Pons (tissue), 1 donor: Measurements from ENCODE around the gene RARS2.
A peak's percentile ranks its signal among the peaks of the same experiment; 100 is the strongest.
"Not testable (repeated sequence)": the region's sequence is repeated elsewhere in the genome, so short reads cannot be mapped to it uniquely, and the experiment has no call there.

Experiments used
- DNase-seq: peaks from one replicate; pipeline ENCODE4 v3.0.0-alpha.2; 2016; ENCODE audit warnings: low spot score

RARS2 gene

GRCh38 chr6:87501809-87502572, 87.8 kb downstream of the RARS2 start:
- no peak for DNase-seq

GRCh38 chr6:87498048-87498447, 91.7 kb downstream of the RARS2 start:
- DNase-seq: no peak

DNA sequence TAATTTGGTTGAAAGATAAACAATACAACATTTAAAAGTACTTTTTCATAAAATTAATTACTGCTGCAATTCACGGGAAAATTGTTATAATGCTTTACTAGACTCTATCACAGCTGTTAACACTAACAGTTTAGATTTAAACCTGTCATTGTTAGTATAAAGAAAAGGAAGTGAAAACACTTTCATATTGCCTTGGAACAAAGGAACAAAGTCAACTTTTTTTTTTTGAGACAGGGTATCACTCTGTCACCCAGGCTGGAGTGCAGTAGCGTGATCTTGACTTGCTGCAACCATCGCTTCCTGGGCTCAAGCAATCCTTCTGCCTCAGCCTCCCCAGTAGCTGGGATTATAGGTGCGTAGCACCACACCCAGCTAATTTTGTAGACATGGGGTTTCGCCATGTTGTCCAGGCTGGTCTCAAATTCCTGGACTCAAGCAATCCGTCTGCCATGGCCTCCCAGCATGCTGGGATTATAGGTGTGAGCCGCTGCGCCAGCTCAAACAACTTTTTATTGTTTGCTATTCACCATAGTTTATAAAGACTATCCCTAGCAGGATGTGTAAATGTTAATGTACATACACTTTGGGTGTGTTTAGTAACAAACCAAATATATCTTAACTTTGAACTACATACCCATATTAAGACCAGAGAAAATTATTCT, 94.9 kb downstream of the RARS2 start:
- no peak for DNase-seq

GRCh38 chr6:87489326-87489725, 100.5 kb downstream of the RARS2 start:
- DNase-seq: not testable (repeated sequence)

DNA sequence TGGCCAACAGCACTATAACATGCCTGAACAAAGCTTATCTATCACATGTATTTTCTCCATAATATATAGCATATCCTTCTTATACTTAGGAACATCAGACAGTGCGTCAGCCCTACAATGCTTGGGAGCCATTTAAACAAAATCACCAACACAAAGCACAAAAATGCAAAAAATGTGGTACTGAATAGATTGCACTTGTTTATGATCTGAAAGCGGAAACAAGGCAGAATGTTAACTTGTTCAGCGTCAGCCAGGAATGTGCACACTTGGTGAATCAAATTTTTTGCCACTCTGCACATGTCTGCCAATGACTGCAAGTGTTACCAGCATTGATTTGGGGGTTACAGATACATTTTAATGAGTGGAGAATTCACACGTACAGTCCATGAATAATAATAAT, 102.2 kb downstream of the RARS2 start:
- no peak for DNase-seq

DNA sequence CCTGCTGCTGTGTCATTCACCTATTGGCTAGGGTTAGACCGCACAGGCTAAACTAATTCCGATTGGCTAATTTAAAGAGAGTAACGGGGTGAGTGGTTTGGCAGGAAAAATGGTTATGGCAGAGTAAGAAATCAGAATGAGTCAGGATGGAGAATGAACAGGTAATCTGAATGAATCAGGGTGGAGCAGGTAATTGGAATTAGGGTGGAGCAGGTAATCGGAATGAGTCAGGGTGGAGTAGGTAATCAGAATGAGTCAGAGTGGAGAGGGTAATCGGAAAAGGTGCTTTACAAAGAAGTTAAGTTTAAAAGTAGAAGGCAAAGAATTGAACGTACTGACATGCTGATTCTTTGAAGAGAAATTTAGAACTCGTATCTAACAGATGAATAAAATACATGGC, 105.3 kb downstream of the RARS2 start:
- no peak for DNase-seq

GRCh38 chr6:87483929-87484328, 105.9 kb downstream of the RARS2 start:
- DNase-seq: no peak

DNA sequence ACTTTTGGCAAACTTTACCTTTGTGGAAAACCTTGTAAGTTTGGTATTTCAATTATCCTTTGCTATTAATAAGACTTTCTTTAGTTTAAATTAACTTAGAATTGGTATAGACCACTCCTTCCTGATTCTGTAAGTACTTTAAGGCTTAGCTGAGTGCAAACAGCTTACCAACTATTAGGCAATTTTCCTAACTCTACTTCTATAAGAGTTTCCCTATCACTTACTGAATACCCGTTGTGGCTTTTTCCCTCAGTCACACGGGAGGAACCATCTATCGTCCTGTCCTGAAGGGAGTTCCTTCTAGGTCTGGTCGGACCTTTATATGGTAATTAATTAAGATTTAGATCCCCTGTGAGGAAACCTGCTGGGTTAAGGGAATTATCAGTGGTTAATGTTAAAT, 107.4 kb downstream of the RARS2 start:
- DNase-seq: no peak

GRCh38 chr6:87481931-87482330, 107.9 kb downstream of the RARS2 start:
- no peak for DNase-seq

DNA sequence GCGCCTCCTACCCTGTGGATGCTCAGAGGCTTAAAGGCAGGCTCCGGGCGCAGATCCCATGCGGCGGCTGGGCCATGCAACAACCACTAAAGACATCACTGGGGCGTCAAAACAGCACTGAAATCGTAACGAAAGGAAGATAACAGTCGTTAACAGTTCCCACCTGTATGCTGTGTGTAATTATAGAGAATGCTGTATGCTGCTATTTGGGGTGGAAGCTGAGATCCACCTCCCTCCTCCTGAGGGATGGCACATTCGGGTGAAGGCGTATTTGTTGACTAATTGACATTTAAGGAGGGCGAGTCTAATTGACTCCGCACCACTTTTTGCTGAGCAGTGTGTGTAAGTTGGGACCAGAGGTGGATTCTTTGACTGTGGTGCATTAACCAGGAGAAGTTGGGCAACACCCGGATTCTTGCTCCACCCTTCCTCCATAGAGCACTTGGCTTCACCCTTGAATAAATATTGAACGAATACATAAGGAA, 116.3 kb downstream of the RARS2 start:
- peak; percentile 16 for DNase-seq

DNA sequence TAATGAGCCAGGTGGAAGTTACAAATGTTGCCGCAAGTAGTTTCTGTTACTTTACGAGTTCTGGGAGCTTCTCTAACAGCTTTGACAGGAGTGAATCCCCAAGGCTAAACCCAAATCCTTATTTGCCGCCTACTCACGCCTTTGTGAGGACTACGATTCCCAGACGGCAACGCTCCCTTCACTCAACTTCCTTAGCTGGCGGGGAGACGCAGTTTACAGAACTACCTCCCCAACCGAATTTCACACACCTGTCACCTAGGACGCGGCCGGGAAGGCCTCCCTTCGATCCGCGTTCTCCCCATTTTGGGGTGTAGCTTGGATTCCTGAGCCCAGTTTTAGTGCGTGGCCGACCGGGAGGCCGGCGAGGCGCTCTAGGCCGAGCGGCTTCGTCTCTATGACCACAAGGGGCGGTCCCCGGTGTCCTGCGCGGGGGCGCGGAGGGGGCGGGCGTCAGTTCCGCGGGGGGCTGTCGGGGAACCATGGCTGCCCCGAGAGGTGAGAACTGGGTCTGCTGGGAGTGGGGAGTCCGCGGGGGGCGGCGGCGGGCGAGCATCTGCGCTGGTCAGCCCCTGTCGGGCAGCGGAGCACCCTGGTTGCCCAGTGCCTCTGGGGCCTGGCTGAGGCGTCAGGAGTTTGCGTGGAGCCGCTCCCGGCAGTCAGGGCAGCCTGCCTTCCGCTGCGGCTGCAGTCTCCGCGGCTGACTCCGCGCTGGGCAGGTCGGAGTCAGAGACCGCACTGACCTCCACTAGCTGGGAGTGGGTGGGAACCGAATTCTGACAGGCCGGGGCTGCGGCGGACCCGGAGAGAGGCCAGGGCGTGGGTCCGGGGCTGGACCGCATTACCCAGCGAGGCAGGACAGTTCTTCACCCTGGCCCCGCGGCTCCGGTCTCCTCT, 117.0 kb downstream of the RARS2 start, which contains the start of gene SLC35A1:
SLC35A1 (plus strand) TSS at position 450 of the 894 bp plus-strand sequence; CDS start at position 480, 30 bp downstream.
- DNase-seq: peak; percentile 88

DNA sequence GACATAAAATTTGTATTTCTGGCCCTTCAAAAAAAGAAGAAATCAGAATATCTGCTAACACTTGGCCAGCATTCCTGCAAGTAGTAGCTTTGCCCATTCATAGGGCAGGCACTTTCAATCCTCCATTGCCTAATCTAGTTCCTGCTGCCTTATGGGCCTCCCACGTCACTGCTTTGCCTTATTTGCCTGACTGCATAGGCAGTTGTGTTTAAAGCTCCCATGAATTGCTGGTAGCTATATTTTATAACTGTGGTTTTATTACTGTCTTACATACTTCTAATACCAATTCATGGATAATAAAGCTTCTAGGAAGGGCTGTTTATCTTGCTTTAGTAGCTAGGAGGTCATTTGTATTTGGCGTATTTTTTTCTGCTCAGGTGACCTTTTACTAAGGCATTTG, 124.7 kb downstream of the RARS2 start:
- no peak for DNase-seq
